ENCODE measurements around the gene LRRC47.
"Not testable (repeated sequence)": the region's sequence is repeated elsewhere in the genome, so short reads cannot be mapped to it uniquely, and the experiment has no call there.

Gene LRRC47

DNA sequence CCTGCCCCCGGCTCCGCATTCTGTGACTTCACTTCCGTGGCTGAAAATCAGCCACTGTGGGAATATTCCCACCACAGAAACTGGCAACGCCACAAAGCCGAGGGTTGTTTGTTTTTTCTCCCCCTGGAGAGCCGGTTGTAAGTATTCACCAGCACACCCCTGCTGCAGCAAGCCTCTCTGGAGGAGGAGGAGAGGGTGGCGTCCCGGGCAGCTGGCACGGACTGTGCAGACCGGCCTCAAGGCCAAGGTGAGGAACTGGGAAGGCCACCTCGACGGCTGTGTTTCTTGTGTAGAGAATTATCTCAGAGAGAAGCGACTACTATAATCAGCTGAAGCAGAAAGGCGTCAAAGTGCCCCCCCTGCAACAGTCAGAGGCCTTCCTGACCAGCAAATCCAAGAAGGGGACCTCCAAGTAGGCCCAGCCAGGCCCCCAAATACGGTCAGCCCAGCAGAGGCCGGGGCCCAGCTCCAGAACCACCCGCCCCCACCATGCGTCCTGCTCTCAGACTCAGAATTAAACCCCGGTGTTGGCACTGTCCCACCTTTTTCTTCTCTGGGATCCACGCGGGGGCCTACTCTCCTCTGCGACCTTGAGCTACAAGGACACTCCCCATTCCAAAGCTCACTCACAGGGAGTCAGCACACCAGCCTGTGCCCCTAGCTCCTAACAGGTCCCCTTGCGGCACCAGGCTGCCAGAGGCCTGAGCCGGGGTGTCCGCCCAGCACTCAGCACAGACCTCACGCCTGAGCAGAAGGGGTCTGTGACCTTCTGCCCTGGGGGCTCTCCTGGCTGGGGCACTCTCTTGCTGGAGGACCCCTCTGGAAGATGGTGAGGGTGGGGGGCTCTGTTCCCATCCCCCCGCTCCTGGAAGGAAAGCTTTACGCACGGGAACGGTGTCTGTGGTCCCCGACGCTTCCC lies 24.9 kb downstream of the LRRC47 start:
- DNase-seq, result peak in 1 of 2 experiments; percentile 6

DNA sequence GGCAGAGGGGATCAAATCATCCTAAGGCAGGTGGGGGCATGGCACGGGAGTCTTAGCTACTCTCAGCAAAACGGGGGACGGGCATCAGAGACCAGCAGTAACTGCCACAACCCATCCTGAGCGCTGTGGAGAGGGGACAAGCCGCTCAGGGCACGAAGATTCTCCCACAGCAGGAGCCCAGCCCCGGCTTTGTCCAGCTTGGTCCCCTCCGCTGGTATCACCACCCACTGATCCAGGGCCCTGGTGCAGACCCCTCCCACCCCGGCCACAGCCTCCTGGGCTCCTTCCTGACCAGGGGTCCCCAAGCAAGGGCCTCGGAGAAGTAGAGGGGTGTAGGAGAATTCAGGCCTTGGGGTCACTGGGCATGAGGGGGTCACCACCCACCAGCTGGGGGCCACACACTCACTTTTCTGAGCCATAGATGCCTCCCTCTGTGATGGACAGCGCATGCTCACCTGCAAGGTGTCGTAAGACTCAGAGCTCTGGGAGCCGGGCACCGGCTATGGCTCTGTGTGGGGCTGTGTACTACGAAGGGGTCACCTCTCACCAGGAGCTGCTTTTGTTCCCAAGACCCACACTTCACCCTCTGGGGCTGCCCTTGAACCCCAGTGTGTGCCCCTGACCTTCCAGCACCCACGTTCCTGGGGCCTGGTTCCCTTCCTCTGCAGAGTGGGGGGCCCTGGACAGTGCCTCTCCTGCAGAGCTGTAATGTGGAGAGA lies 26.1 kb downstream of the LRRC47 start:
- DNase-seq, result no peak

DNA sequence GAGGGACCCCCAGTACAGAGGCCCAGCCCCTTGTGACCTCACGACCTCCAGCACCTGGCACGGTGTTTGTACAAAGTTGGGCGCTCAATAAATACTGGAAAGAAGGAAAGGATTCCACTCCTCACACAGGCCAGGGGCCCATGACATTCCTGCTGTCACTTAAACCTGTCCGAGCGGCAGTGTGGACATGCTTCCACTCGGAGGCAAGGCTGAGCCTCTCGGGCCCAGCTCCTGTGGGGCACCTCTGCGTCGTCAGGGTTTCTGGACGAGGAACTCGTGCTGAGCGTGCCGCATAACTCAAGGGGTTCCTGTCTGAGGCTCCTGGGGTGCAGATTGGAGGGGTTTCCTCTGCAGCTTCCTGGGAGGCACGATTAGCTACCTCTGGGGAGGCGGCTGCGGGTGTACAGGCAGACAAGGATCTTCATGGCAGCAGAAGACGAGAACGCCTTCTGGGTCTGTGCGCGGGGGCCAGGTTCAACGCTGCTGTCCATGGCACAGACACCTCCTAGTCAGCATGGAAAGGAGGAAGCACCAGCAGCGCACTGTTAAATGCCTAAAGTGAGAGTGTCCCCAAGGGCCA lies 27.4 kb downstream of the LRRC47 start:
- DNase-seq, result no peak

DNA sequence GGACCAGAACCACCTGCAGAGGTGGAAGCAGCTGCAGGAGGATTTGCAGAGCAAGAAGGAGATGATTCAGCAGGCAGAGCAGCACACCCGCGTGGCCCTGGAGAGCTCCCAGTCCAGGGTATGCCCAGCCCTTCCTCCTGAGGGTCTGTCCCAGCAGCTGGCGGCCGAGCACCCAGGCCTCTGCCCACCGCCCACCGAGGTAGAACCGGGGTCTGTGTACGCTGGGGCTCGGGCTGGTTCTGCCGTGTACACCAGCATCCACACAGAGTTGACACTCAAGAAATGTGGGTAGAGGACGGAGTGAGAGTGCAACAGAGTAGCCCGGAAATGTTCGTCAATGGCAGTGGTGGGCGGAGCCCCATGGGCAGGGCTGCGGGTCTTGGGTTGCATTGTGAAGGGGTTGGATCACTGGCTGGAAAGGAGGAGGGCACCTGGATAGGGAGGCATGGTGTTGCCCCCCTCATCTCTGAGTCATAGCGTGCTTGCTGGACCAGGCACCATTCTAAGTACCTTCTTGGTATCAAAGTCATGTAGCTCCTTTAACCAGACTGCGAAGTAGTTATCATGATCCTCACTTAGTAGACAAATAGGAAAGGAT lies 28.9 kb downstream of the LRRC47 start:
- no peak for DNase-seq

DNA sequence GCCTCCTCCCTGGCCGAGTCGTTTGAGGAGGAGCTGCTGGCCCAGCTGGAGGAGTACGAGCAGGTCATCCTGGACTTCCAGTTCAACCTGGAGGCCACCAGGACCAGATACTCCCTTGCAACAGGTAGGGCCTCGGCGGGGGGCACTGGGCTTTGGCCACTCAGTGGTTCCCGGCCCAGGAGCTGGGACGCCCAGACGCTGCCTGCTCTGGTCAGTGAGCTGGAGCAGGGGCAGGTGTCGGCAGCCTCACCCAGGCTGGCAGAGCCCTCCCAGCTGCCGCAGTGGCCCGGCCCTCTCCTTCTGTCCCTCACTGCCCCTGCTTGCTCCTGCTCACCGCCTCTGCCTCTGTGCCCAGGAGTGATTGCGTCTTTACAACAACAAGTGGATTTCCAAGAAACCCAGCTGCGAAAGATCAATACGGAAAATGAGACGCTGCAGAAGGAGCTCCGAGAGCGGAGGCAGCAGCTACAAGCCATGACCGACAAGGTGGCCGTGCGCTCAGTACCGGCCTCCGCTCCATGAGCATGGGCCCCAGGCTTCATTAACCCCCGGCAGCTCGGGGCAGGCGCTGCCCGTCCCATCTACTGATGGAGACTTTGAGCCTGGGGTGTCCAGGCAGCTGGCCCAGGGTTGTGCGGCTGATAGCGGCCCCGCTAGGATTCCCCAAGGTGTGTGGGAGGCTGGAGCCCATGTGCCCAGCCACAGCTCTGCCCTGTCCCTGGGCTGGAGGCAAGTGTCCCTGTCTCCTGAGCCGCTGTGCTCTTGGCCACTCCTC lies 32.8 kb downstream of the LRRC47 start:
- no peak for DNase-seq

DNA sequence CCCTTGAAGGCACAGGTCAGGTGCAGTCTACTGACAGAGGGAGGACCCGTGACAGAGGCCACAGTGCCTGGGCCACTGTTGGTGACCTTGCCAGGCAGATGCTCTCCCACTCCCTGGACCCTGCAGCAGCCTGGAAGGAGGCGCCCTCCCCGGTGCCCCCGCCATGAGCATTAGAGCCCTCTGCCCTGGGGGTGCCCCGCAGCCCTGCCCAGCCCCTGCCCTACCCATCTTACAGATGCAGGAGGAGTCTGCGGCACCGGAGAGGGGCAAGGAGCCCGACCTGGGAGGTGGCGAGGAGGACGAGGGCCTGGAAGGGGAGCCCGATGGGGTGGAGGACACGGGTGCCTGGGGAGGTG lies 33.4 kb downstream of the LRRC47 start:
- no peak for DNase-seq

DNA sequence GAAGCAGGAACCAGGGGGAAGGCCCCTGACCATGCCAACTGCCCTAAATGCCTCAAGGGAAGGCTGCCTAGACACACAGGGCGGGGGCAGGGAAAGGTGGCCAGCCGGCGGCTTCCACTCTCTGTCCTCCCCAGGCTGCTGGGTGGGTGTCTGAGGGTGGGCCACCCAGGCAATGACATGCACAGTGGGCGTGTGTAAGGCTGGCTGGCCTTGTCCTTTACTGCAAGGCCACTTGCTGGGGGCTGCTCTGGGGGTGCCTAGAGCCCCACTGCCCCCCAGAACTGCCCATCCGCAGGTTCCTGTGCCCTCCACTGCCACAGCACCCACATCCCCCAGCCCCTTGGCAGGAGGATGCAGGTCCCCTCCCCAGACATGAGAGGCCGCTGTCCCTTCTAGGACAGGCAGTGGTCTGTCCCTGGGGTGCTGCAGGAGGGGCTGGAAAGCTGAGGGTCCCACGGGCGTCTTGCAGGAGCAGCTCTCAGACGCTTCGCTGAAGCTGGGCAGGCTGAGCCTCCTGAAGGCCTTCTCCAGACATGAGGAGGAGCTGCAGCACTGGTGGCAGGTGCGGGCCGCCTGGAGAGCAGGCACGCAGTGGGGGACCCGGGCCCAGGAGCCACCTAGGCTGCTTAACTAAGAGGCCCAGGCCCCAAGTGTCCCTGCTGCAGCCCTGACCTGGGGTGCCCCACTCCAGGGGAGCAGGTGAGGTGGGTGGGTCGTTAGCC lies 34.0 kb downstream of the LRRC47 start:
- no peak for DNase-seq

DNA sequence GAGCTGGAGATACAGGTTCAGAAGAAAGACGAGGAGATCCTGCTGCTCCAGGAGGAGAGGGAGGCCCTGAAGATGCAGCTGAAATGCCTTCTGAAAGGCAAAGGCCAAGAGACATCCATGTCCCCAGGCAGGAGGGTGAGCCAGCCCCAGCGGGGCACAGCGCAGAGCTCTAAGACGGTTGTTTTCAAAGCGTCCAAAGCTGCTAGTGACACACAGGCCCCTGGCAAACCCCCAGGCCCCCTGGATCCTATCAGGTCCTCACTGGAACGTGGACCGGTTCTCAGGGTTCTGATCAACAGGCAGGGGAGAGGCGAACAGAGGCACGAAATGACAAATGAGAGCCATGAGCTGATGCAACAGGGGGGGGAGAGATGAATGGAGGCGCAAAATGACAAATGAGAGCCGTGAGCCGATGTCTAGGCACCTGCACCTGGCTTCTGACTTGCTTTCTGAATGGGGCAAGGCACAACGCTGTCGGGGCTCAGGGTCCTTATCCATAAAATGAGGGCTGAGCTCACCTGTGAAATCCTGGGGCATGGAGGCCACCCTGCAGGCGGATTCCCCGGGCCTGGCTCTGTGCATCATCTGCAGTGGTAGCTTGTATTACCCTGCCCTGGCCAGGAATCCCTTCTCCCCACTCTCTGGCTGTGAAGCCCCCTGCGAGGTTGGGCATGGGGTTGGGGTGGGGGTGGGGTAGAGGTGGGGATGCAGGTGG lies 34.8 kb downstream of the LRRC47 start:
- no peak for DNase-seq

DNA sequence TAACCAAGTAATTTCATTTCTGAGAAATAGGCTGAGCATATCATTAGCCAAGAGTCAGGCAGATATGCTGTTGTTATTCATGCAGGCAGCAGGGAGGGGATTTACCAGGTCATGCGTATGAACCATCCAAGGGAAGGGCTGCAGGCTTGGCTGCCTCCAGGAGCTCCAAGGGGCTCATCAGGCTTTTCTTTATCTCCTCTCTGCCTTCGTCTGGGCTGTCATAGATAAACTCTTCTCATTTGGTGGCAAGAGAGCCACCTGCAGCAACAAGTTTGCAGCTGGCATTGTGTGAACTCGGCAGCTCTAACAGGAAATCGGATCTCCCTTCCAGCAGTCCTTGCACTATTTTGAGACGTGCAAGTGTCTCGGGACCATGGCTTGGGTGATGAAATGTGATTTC lies 36.5 kb downstream of the LRRC47 start:
- DNase-seq, result no peak

DNA sequence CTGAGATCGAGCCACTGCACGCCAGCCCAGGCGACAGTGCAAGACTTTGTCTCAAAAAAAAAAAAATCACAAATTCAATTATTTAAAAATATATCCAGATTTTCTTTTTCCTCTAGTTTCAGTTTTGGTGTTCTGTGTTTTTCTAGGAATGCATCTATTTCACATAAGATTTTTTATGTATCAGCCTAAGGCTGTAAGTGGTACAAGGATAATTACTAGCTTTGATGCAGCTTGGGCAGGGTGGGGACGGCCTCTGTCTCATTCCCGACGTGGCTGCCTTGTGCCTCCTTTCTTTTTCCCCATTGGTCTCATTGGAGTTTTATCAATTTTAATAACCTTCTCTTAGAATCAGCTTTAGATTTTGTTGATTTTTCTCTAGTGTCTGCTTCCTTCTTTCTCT lies 37.1 kb downstream of the LRRC47 start:
- no peak for DNase-seq

DNA sequence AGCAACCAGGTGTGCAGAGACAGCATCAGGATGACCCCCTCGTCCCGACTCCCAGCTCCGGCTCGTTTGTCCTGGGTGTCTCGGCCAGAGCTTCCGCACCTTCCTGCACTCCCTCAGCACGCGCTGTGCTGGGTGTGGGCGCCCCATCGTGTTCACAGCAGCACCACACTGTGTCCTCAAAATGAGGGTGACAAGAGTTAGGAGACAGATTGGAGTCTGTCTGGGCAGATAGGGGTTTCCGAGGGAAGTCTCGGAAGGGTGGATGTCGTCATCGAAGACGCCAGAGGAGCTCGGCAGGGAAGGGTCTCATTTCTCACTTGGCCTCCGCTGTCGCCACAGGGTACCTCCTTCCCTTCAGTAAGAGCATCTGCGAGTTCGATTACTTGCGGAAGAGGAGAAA lies 39.9 kb downstream of the LRRC47 start:
- no peak for DNase-seq

DNA sequence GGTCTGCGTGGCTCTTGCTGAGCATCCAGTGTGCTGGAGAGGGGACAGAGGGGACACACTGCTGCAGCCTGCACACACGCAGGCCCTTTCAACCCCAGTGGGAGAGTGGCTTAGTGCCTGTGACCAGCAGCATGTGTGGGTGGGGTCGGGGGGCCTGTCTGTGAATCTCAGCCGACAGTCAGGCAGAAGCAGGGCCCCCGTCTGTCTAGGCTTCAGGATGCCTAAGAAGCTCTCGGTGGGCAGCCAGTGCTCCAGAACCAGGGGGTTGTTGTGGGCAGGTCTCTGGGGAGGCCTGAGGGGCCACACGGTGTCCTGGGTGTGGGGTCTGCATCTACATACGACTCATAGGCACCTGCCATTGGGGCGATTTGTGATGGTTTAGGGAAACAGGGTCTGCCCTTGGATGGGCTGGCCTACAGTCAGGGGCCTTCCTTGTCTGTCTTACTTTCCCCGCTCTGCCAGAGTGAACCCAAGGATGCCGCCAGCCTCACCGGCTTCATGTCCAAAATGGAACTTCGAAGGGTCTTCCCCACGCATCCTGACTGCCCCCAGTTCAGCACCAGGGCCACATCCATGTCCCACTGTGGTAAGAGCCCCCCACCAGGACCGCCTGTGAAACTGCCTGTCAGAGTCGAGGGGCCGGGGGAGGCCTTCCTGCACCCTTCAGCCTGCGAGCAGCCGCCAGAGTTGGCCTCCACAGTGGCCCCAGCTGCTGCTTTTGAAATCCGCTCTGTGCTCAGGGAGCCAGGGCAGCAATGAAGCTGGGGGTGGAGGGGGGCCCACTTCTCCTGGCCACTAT lies 42.4 kb downstream of the LRRC47 start:
- DNase-seq, result no peak

DNA sequence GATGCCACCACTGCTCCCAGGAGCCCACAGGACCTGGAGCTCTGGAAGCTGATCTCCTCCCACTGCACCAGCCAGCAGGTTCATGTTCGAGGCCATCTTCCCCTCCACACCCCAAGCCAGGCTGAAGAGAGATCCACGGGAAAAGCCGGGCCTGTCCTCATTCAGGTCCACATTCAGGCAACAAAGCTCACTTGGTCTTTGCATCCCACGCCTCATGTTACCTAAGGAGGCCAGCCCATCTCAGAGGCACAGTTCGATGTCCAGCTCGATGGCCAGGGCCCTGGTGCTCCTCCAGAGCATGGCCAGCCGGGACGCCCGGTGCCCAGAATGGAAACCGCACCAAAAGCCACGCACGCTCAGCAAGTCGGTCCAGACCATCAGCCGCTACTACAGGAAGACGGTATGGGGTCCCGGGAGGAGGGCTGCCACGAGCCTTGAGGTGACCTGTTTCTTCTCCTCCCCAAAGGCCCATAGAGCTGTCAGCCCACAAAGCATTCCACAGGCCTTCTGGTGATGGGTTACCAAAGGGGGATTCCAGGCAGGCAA lies 43.8 kb downstream of the LRRC47 start, which contains the start of gene CCDC27:
Gene CCDC27, plus strand, starts transcription at position 51 of the 546 bp plus-strand sequence. Its CDS starts 32 bp downstream, at position 83.
- no peak for DNase-seq

DNA sequence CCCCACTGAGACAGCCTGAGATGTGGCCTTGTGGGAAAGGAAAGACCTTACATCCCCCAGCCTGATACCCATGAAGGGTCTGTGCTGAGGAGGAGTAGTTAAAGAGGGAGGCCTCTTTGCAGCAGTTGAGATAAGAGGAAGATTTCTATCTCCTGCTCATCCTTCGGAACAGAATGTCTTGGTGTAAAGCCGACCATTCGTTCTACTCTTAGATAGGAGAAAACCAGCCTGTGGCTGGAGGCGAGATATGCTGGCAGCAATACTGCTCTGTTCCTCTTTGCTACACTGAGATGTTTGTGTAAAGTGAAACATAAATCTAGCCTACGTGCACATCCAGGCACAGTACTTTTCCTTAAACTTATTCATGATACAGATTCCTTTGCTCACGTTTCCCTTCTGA lies 45.6 kb downstream of the LRRC47 start:
- no peak for DNase-seq

DNA sequence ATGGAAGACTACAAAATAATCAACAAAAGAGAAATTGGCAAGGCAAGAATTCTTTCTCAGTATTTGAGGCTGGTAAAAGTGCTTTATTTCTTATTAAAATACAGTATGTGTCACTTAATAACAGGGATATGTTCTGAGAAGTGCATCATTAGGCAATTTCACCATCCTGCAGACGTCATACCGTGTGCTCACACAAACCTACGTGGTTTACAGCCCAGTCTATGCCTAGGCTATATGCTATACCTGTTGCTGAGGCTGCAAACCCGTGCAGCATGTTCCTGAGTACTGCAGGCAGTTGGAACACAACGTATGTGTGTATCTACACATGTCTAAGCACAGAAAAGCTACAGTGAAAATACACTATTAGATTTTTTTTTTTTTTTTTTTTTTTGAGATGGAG lies 46.8 kb downstream of the LRRC47 start:
- DNase-seq, result no peak

DNA sequence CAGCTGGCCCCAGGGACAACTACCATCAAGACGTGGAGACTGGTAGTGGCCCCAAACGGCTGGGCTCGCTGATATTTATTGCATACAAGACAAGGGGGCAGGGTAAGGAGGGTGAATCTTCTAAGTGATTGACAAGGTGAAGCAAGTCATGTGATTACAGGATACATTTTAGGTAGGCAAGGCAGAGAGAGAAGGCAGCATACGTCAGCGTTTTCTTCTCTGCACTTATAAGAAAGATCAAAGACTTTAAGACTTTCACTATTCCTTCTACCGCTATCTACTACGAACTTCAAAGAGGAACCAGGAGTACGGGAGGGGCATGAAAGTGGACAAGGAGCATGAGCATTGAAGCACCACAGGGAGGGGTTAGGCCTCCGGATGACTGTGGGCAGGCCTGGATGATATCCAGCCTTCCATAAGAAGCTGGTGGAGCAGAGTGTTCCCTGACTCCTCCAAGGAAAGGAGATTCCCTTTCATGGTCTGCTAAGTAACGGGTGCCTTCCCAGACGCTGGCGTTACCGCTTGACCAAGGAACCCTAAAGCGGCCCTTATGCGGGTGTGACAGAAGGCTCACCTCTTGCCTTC lies 47.9 kb downstream of the LRRC47 start:
- not testable (repeated sequence) for DNase-seq

DNA sequence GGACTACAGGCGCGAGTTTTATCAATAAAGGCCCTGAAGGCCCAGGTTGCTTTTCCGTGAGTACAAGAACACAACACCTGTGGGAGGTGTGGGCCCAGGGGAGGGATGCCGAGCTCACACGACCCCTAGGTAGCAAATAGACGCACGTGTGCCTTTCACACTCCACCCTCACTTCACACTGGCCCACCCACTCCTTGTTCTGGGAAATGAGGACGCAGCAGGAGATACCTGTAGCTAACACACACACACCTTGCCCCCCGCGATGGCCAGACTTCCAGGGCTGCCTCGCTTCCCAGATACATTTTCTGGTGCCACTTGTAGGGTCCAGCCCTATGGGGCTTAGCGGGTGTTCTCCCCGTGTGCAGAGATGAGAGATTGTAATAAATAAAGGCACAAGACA lies 48.4 kb downstream of the LRRC47 start:
- no peak for DNase-seq

DNA sequence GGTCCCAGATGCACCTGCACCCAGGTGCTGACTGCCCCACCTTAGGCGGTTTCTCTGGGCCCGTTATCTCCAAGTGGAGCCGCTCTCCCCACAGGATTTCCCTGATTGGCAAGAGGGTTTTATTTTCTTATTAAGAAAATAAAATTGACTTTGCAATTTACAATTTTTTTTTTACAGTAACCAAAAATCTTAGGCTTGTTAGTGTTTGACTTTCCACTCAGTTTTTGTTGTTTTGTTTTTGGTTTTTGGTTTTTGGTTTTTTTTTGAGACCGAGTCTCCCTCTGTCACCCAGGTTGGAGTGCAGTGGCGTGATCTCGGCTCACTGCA lies 48.8 kb downstream of the LRRC47 start:
- DNase-seq, result no peak

DNA sequence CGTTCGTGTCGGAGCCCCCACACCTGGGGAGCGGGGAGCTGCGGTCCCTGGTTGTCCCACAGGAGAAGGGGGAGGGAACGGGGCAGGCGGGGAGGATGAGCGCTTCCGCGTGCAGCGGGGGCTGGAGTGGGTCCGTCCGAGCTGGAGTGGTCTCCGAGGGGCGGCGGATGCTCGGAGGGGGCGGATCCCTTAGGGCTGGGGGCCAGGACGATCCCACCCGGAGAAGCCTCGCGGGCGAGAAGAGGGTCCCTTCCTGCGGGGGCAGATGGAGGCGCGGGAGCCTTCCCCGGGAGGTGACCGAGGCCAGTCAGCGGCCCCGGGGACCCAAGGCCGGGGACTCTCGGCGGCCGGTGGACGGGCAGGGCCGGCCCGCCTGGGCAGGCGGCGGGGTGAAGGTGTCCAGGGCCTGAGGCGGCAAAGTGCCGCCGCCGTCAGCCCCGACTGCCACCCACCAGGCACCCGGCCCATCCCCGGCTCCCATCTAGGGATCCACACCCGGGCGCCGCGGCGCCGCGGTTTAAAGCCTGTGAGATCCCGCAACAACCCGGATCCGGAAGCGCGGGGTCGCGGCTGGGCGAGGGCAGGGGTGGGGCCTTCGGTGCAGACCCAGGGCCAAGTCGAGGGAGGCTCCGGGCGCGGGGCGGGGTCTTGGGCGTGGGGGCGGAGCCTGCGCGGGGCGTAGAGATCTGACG lies 49.3 kb downstream of the LRRC47 start:
- peak; percentile 53 to 75 for DNase-seq
